HepG2 (cell line): ENCODE measurements around the gene CHMP1B. TPM values are rescaled to one million over a fixed set of nuclear protein-coding genes. Genes with fewer than 3 reads are reported as not detected.

ENCODE experiments used
- ATAC-seq: fragments of 200-7000 bp; cut with Tn5 transposase; 3 replicates; pipeline ENCODE4 v1.9.1; 2020; ENCODE audit warnings: mild to moderate bottlenecking, moderate library complexity
- BruUV-seq: library from RNA; stranded (reverse); fragments of 400-500 nt; replicated peaks from 2 replicates; lab custom pipeline; 2021; lab: Mats Ljungman, UMichigan
- CTCF ChIA-PET: fragments of 300-600 bp; formaldehyde crosslinking; extraction: SDS; loops from one replicate; lab custom pipeline; 2021; ENCODE audit warnings: low total read pairs, inconsistent platforms, low intra/inter-chr PET ratio; lab: Yijun Ruan, JAX
- POLR2A ChIA-PET: fragments of 350-600 bp; sonication (Branson Sonifier 250); formaldehyde crosslinking; loops from one replicate; lab custom pipeline; 2020; ENCODE audit warnings: antibody characterized with exemption, inconsistent platforms; lab: Yijun Ruan, JAX
- DNase-seq: peaks from one replicate; pipeline ENCODE4 v3.0.0-alpha.2; 2015; ENCODE audit warnings: low spot score
- FAIRE-seq: peaks from 3 replicates; lab custom pipeline; 2011; peaks lifted over from hg19 to GRCh38; lab: Jason Lieb, UNC
- H2AFZ ChIP-seq: one replicate; pipeline ENCODE4 v1.6.1; 2011; ENCODE audit warnings: low read length, inconsistent platforms
- H3K27ac ChIP-seq: fragments of 300-600 bp; 3 replicates; pipeline ENCODE4 v1.8.0; 2011; ENCODE audit warnings: mixed run types, mild to moderate bottlenecking, mixed read lengths, low read length, inconsistent platforms; ENCODE audit not compliant: insufficient read depth; ENCODE audit errors: extremely low read length
- H3K27me3 ChIP-seq, 2 experiments: fragments of 200-600 bp in 1 of 2; 2 replicates in 1 of 2; 3 replicates in 1 of 2; pipeline versions ENCODE4 v1.6.0 to v1.8.0; 2011; ENCODE audit warnings: low read length in 2 of 2, mild to moderate bottlenecking in 2 of 2, moderate library complexity in 2 of 2, inconsistent platforms in 1 of 2; ENCODE audit not compliant: insufficient read depth in 2 of 2, control insufficient read depth in 1 of 2
- H3K36me3 ChIP-seq, 2 experiments: fragments of 200-600 bp in 1 of 2; replicated peaks in 1 of 2; 2 replicates in 1 of 2; 3 replicates in 1 of 2; pipeline versions ENCODE4 v1.5.1 to v1.8.0; 2011; ENCODE audit warnings: low read length in 2 of 2, inconsistent platforms in 1 of 2; ENCODE audit not compliant: insufficient read depth in 2 of 2, control insufficient read depth in 1 of 2
- H3K4me1 ChIP-seq: 2 replicates; pipeline ENCODE4 v1.5.1; 2012; ENCODE audit warnings: low read length, inconsistent platforms; ENCODE audit not compliant: insufficient read depth
- H3K4me2 ChIP-seq: 2 replicates; pipeline ENCODE4 v1.6.0; 2011; ENCODE audit warnings: low read depth, low read length, inconsistent platforms
- H3K4me3 ChIP-seq, 3 experiments: fragments of 200-600 bp in 1 of 3; sonication (generic), shearing (Covaris generic) in 1 of 3; replicated peaks in 1 of 3; 2 replicates each; pipeline ENCODE4 v1.5.1; 2011 to 2016; ENCODE audit warnings: low read length in 3 of 3, inconsistent platforms in 2 of 3, low read depth in 2 of 3, mild to moderate bottlenecking in 2 of 3, control low read depth in 1 of 3, mixed read lengths in 1 of 3; ENCODE audit not compliant: insufficient read depth in 1 of 3
- H3K79me2 ChIP-seq: one replicate; pipeline ENCODE4 v1.6.1; 2011; ENCODE audit warnings: low read length, inconsistent platforms; ENCODE audit not compliant: insufficient read depth
- H3K9ac ChIP-seq: 2 replicates; pipeline ENCODE4 v1.6.0; 2011; ENCODE audit warnings: mild to moderate bottlenecking, low read depth, low read length, inconsistent platforms; ENCODE audit not compliant: insufficient read depth
- H3K9me3 ChIP-seq: 2 replicates; pipeline ENCODE4 v1.5.1; 2012; ENCODE audit warnings: mild to moderate bottlenecking, low read length
- H4K20me1 ChIP-seq: 2 replicates; pipeline ENCODE4 v1.6.0; 2011; ENCODE audit warnings: inconsistent platforms, mild to moderate bottlenecking, low read length, moderate library complexity; ENCODE audit not compliant: insufficient read depth
- CREBL2 ChIP-seq: sonication (generic); formaldehyde crosslinking; IDR thresholded peaks from 2 replicates; pipeline ENCODE4 v1.8.1; 2023; ENCODE audit warnings: missing genetic modification reagents, mild to moderate bottlenecking, borderline replicate concordance
- HOXA3 ChIP-seq: sonication (generic); formaldehyde crosslinking; IDR thresholded peaks from 2 replicates; pipeline ENCODE4 v1.5.0; 2020; ENCODE audit warnings: missing genetic modification reagents
- ISX ChIP-seq: sonication (generic); formaldehyde crosslinking; conservative IDR thresholded peaks from 2 replicates; pipeline ENCODE4 v1.5.0; 2020; ENCODE audit warnings: missing genetic modification reagents
- ONECUT2 ChIP-seq: sonication (generic); formaldehyde crosslinking; IDR thresholded peaks from 2 replicates; pipeline ENCODE4 v1.4.0; 2020; ENCODE audit warnings: missing genetic modification reagents
- RFX5 ChIP-seq: IDR thresholded peaks from 2 replicates; pipeline ENCODE4 v1.6.1; 2011; ENCODE audit warnings: low read depth, low read length, improper control_type of control experiment
- SRSF1 ChIP-seq: fragments of 200-400 bp; formaldehyde crosslinking; optimal IDR thresholded peaks from 2 replicates; pipeline ENCODE3; 2017; ENCODE audit warnings: mild to moderate bottlenecking, low read depth, low read length, moderate library complexity
- ZBTB10 ChIP-seq: sonication (generic); formaldehyde crosslinking; IDR thresholded peaks from 2 replicates; pipeline ENCODE4 v1.4.0; 2020; ENCODE audit warnings: missing genetic modification reagents, borderline replicate concordance
- ZFP91 ChIP-seq: sonication (generic); formaldehyde crosslinking; IDR thresholded peaks from 2 replicates; pipeline ENCODE4 v1.9.0; 2022; ENCODE audit warnings: missing genetic modification reagents, mild to moderate bottlenecking, borderline replicate concordance
- ZNF350 ChIP-seq: sonication (generic); formaldehyde crosslinking; IDR thresholded peaks from 2 replicates; pipeline ENCODE4 v1.4.0; 2020; ENCODE audit warnings: mild to moderate bottlenecking, low read depth, missing genetic modification reagents, borderline replicate concordance
- ZNF432 ChIP-seq: sonication (generic); formaldehyde crosslinking; IDR thresholded peaks from 2 replicates; pipeline ENCODE4 v1.5.0; 2020; ENCODE audit warnings: missing genetic modification reagents, mild to moderate bottlenecking, borderline replicate concordance
- ZNF558 ChIP-seq: sonication (generic); formaldehyde crosslinking; IDR thresholded peaks from 2 replicates; pipeline ENCODE4 v1.9.0; 2022; ENCODE audit warnings: mild to moderate bottlenecking, missing genetic modification reagents, borderline replicate concordance
- WGBS: methylation state at CpG from one replicate; pipeline ENCODE4 v1.1.6; 2017; ENCODE audit warnings: low lambda C conversion rate; 5-methylcytosine and 5-hydroxymethylcytosine counted together
- in situ Hi-C: cut with HindIII; loops from 2 replicates; pipeline ENCODE4 v1.10.0; 2017; ENCODE audit warnings: low pct_unique_long_range_greater_than_20kb; ENCODE audit not compliant: extremely low pct_ligation_motif_present
- intact Hi-C: fragments of 100-400 bp; cut with micrococcal nuclease; formaldehyde crosslinking; loops from one replicate; pipeline ENCODE4 v1.10.0; 2022; ENCODE audit not compliant: unreplicated experiment
- polyA plus RNA-seq, 8 experiments: library from polyadenylated mRNA; depleted of rRNA in 3 of 8; stranded (reverse) in 7 of 8; unstranded in 1 of 8; fragments of >200 nt; fragmentation: Illumina TruSeq in 4 of 8; extraction: Trizol in 4 of 8; gene quantifications; 2 replicates each; pipeline versions ENCODE4 v1.2.1 to v1.2.3, GENCODE V29; 2011 to 2016; ENCODE audit warnings: low read depth in 4 of 8, missing spikeins in 1 of 8, mixed read lengths in 1 of 8; ENCODE audit not compliant: insufficient read depth in 1 of 8
- total RNA-seq, 5 experiments: library from RNA; depleted of rRNA; stranded (reverse); fragments of >200 nt; fragmentation: Illumina TruSeq; extraction: Trizol; gene quantifications; 2 replicates each; pipeline ENCODE4 v1.2.3, GENCODE V29; 2016; ENCODE audit warnings: low read depth in 1 of 5
- TF ChIP-seq, protein P1 (sequence below): sonication (generic); formaldehyde crosslinking; IDR thresholded peaks from 2 replicates; pipeline ENCODE4 v1.5.0; 2020; ENCODE audit warnings: missing genetic modification reagents
- TF ChIP-seq, protein P2 (sequence below): sonication (generic); formaldehyde crosslinking; IDR thresholded peaks from 2 replicates; pipeline ENCODE4 v1.5.1; 2020; ENCODE audit warnings: missing genetic modification reagents, mild to moderate bottlenecking, borderline replicate concordance

Gene CHMP1B
- total and polyA plus RNA-seq, 2 of the 13 experiments (the other 11 are each of a cell fraction or from before 2014, with no cell fraction given), result 18.8 to 20.2 TPM

DNA sequence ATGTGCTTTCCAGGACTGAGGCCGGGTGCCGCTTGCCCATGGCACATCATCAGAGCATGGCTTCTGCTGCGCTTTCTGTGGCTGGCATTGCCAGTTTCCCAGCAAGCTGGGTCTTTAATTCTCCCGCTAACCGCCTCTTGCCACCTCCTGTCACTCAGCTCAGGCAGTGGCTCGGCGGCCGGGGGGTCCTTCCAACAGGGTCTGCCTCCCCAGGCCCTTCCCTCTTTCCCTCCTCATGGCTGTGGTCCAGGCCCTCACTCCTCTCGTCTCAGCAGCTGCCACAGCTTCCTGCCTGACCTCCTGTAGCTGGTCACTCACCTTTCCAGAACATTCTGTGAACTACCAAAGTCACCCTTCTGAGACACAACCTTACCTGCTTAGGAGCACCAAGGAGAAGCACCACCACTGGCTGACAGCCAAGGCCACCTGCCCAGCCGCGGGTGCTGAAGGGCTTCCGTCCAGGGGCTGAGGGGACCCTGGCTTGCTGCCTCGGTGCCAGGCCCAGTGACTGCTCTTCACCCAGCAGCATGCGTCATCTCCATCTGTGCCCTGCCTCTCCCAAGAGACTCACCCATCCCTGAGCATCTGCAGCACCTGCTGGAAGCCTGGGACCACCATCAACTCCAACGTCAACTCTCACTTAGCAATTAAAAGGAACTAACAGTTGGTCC is 22.6 kb downstream of the CHMP1B start (continued):
- TF ChIP-seq CREBL2 (CRISPR knock-in tag), result no peak
- no peak for TF ChIP-seq ONECUT2 (CRISPR knock-in tag)
- no peak for TF ChIP-seq RFX5
- TF ChIP-seq, all 625 proteins: peak for 0

DNA sequence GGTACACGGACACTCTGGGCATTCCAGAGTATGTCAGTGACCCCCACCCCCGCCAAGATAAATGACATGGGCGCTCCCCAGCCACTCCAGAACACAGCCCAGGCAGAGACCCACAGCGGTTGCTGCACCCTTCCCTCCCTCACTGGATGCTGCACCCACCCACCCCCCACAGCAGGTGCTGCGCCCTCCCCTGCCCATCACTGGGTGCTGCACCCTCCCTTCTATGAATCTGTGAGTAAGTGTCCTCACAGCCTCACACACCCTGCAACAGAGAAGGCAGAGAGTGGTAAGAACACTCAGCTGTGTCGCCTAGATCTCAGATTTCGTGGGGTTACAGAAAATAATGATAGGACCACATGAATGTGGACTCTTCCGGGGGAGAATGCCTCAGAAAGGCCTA is 23.5 kb downstream of the CHMP1B start:
- Histone ChIP-seq H3K4me1 (peaks cover 19% of the 10 kb centered on the region), H3K79me2 (no peaks in the 10 kb centered on the region), H4K20me1 (no peaks in the 10 kb centered on the region), H3K36me3 (no peaks in the 10 kb centered on the region), H3K4me3 (no peak overlapping the region), H3K27me3 (no peaks in the 10 kb centered on the region), H3K27ac (no peak overlapping the region), H3K4me2 (no peak overlapping the region), H3K9ac (no peak overlapping the region), H3K9me3 (no peaks in the 10 kb centered on the region), H2AFZ (no peak overlapping the region)
- FAIRE-seq, result no peak
- no peak for ATAC-seq
- WGBS, result 77% methylated on average over 8 of the region's 8 CpGs
- in situ Hi-C loops (loop anchor here (5.0 kb wide), 2 partner anchors 47 to 127 kb away; no protein-coding TSS in a partner anchor), intact Hi-C loops (loop anchor here (5.0 kb wide), 1 partner anchor 33 kb away; the partner anchor contains the start of gene MPPE1)
- no TSS peak for BruUV-seq
- CTCF ChIA-PET, result no interaction called here
- POLR2A ChIA-PET, result no interaction called here
- DNase-seq, result no peak
- TF ChIP-seq, protein P1, sequence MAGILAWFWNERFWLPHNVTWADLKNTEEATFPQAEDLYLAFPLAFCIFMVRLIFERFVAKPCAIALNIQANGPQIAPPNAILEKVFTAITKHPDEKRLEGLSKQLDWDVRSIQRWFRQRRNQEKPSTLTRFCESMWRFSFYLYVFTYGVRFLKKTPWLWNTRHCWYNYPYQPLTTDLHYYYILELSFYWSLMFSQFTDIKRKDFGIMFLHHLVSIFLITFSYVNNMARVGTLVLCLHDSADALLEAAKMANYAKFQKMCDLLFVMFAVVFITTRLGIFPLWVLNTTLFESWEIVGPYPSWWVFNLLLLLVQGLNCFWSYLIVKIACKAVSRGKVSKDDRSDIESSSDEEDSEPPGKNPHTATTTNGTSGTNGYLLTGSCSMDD (CRISPR knock-in tag), result no peak
- no peak for TF ChIP-seq ZNF432
- no peak for TF ChIP-seq ISX (CRISPR knock-in tag)
- TF ChIP-seq HOXA3 (CRISPR knock-in tag), result no peak
- no peak for TF ChIP-seq SRSF1
- no peak for TF ChIP-seq ZFP91 (CRISPR knock-in tag)
- TF ChIP-seq ZBTB10 (CRISPR knock-in tag), result no peak
- TF ChIP-seq, protein P2, sequence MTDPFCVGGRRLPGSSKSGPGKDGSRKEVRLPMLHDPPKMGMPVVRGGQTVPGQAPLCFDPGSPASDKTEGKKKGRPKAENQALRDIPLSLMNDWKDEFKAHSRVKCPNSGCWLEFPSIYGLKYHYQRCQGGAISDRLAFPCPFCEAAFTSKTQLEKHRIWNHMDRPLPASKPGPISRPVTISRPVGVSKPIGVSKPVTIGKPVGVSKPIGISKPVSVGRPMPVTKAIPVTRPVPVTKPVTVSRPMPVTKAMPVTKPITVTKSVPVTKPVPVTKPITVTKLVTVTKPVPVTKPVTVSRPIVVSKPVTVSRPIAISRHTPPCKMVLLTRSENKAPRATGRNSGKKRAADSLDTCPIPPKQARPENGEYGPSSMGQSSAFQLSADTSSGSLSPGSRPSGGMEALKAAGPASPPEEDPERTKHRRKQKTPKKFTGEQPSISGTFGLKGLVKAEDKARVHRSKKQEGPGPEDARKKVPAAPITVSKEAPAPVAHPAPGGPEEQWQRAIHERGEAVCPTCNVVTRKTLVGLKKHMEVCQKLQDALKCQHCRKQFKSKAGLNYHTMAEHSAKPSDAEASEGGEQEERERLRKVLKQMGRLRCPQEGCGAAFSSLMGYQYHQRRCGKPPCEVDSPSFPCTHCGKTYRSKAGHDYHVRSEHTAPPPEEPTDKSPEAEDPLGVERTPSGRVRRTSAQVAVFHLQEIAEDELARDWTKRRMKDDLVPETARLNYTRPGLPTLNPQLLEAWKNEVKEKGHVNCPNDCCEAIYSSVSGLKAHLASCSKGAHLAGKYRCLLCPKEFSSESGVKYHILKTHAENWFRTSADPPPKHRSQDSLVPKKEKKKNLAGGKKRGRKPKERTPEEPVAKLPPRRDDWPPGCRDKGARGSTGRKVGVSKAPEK (CRISPR knock-in tag), result no peak
- no peak for TF ChIP-seq ZNF558
- TF ChIP-seq ZNF350 (CRISPR knock-in tag), result no peak
